Astrocyte of the cerebellum (primary cell): ENCODE results near the gene DPYSL5.

Experiments used
- DNase-seq: peaks from one replicate; pipeline ENCODE4 v3.0.0-alpha.2; 2011; ENCODE audit warnings: low read depth
- H3K4me3 ChIP-seq: 2 replicates; pipeline ENCODE4 v1.5.1; 2011; ENCODE audit warnings: mild to moderate bottlenecking, low read depth, low read length, moderate library complexity
- CTCF ChIP-seq: IDR thresholded peaks from 2 replicates; pipeline ENCODE4 v1.5.1; 2012; ENCODE audit warnings: low read length, low read depth, moderate library complexity, mild to moderate bottlenecking; ENCODE audit errors: missing control alignments
- in situ Hi-C: cut with HindIII; loops from 2 replicates; pipeline ENCODE4 v1.10.0; 2017; ENCODE audit warnings: low sequenced_read_pairs

The DPYSL5 gene

DNA sequence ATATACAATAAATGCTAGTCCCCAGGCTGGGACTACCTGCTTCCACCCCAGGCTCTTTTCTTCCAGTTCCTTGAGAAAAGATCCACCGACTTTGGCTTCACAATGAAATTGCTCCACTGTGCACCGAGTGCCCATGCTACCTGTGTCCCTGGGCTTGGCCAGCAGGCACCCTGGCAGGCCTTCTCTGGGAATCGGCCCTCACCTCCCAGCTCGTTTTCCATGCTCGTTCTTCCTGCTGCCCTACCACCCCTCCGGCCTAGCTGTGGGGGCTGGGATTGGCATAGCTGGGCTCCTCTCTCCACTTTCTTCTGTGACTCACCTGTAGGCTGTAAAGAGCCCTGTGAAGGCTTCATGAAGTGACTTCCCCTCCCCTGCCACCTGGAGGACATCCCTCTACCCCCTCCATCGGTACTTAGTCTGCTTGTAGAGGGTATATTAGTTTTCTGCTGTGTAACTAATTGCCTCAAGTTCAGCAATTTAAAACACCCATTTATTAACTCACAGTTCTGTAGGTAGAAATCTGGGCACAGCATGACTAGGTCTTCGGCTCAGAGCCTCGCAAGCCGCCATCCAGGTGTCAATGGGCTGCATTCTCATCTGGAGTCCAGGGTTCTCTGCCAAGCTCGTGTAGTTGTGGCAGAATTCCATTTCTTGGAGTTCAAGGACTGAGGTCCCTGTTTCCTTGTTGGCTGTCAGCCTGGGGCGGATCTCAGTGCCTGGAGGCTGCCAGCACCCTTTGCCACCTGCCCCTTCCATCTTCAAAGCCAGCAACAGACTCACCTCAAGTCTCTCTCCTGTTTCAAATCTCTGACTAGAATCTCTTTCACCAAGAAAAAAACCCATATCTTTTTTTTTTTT is 57.6 kb downstream of the DPYSL5 start:
- DNase-seq: no peak
- in situ Hi-C loops: no loop called here
- H3K4me3 ChIP-seq: no peak overlapping the region
- no peak for TF ChIP-seq CTCF

DNA sequence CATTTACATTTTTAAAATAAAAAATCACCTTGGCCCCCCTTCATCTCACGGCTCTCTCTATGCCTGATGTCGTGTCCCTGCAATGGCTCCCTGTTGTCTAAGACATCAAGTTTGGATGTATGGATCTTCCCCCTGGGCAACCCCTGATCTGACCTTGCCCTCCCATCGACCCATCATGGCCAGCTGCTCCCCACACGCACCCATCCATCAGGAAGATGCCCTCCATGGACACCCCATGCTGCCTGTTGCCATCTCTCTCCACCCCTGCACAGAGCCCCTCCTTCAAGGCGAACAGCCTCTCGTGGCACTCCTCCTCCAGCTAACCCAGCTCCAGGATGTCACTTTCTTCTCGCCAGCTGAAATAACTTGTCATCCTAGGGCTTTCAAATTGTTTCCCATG is 59.5 kb downstream of the DPYSL5 start:
- H3K4me3 ChIP-seq: no peak overlapping the region
- in situ Hi-C loops: no loop called here
- DNase-seq: no peak
- TF ChIP-seq CTCF: no peak

DNA sequence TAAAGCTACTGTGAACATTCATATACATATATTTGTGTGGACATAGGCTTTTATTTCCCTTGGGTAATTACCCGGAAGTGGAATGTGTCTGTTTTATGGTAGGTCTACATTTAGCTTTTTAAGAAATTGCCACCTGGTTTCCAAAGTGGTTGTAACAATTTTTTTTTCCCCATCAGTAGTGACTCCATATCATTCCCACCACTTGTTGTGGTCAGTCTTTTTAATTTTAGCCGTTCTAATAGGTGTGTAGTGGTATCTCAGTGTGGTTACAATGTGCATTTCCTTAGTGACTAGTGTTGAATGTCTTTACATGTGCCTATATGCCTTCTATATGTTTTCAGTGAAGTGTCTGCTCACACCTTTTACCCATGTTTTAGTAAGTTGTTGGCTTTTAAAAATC is 62.2 kb downstream of the DPYSL5 start:
- DNase-seq: no peak
- no peak for TF ChIP-seq CTCF
- no peak overlapping the region for H3K4me3 ChIP-seq
- in situ Hi-C loops: no loop called here

DNA sequence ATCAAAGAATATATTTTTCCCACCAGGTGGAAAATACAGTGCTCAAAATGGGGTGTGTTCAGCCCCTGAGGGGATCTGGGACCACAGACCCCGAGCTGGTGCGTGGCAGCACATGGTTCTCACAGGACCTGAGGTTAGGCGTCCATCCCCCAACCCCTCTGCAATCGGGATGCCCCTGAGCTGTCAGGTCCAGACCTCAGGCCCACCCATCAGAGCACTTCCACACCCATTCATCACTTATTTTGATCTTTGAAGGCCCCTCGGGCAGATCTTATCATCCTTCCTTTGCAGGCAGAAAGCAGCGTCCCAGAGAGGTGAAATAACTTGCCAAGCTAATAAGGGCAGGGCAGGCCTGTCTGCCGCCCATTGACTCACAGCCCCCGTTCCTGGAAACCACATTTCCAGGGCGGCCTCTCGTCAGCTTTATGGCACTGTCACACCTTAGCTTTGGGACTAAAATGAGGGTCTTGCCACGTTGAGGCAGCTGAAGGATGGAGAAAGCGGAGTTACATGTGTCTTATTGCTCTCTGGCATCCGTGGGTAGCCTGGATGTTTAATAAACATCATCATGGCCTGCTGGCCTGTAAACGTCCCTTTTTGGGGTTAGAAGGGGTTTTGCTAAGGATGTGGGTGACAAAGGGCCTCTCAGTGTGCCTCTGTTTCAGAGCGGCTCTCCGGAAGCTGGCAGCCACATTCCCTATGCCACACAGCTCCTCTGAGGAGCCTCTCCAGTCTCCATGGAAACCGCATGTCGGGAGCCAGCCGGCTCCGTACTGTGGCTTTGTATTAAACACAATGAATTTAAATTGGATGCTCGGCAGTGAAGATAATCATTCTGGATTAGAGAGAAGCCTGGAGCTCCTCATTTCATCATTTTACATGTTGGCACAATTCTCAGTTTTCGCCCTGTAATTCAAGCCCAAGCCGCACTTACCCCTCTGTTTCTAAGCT is 64.3 kb downstream of the DPYSL5 start:
- TF ChIP-seq CTCF: no peak
- H3K4me3 ChIP-seq: no peak overlapping the region
- in situ Hi-C loops: no loop called here
- DNase-seq: no peak

DNA sequence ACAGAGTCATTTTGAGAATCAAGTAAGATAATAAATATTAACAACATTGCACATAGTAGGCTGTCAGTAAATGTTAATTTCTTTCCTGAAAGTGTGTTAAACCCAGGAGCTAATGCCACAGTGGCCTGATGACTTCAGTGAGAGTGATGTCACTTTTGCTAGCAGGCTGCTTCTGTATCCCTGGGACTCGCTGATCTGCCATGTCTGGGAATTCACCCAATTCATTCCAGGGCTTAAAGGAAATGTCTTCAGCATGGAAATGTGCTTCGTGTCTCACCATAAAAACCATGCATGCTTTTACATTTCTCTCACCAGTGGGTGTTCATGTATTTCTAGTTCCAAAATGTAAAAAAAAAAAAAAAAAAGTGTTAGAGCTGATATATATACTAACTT is 65.7 kb downstream of the DPYSL5 start:
- DNase-seq: no peak
- in situ Hi-C loops: no loop called here

More for the DNA sequence above, 65.7 kb downstream of the DPYSL5 start:
- no peak overlapping the region for H3K4me3 ChIP-seq
- TF ChIP-seq CTCF: no peak
